HepG2 (cell line): Measurements from ENCODE around the gene DCUN1D4. TPM values are rescaled to one million over a fixed set of nuclear protein-coding genes. Genes with fewer than 3 reads are reported as not detected.

Experiments
- ARID4A ChIP-seq: sonication (generic); formaldehyde crosslinking; IDR thresholded peaks from 2 replicates; pipeline ENCODE4 v1.5.0; 2020; ENCODE audit warnings: mild to moderate bottlenecking, missing genetic modification reagents, borderline replicate concordance
- ATAD3A ChIP-seq: sonication (generic); formaldehyde crosslinking; IDR thresholded peaks from 2 replicates; pipeline ENCODE4 v1.4.0; 2020; ENCODE audit warnings: missing genetic modification reagents
- BRF2 ChIP-seq: sonication (generic); formaldehyde crosslinking; IDR thresholded peaks from 2 replicates; pipeline ENCODE4 v1.8.1; 2022; ENCODE audit warnings: mild to moderate bottlenecking, missing genetic modification reagents
- GABPB1 ChIP-seq: IDR thresholded peaks from 2 replicates; pipeline ENCODE4 v1.6.1; 2016; ENCODE audit warnings: mild to moderate bottlenecking, missing genetic modification reagents, moderate library complexity, missing compliant biosample characterization
- IKZF1 ChIP-seq: fragments of 450-650 bp; IDR thresholded peaks from 2 replicates; pipeline ENCODE4 v1.7.1; 2016
- IRF2 ChIP-seq: IDR thresholded peaks from 2 replicates; pipeline ENCODE4 v1.6.1; 2018; ENCODE audit warnings: missing genetic modification reagents, missing compliant biosample characterization
- KLF6 ChIP-seq: IDR thresholded peaks from 2 replicates; pipeline ENCODE4 v1.8.0; 2016; ENCODE audit warnings: missing biosample characterization, missing genetic modification reagents
- MTA1 ChIP-seq: sonication (generic); formaldehyde crosslinking; IDR thresholded peaks from 2 replicates; pipeline ENCODE4 v1.4.0; 2020; ENCODE audit warnings: missing genetic modification reagents, mild to moderate bottlenecking, borderline replicate concordance
- NPAS2 ChIP-seq: sonication (generic); formaldehyde crosslinking; IDR thresholded peaks from 2 replicates; pipeline ENCODE4 v1.8.0; 2022; ENCODE audit warnings: mild to moderate bottlenecking, missing genetic modification reagents, borderline replicate concordance
- PHF8 ChIP-seq: sonication (generic); formaldehyde crosslinking; IDR thresholded peaks from 2 replicates; pipeline ENCODE4 v1.5.0; 2020; ENCODE audit warnings: missing genetic modification reagents
- THAP8 ChIP-seq: sonication (generic); formaldehyde crosslinking; IDR thresholded peaks from 2 replicates; pipeline ENCODE4 v1.5.1; 2020; ENCODE audit warnings: missing genetic modification reagents, mild to moderate bottlenecking, borderline replicate concordance
- ZNF12 ChIP-seq: sonication (generic); formaldehyde crosslinking; IDR thresholded peaks from 2 replicates; pipeline ENCODE4 v1.5.0; 2020; ENCODE audit warnings: missing genetic modification reagents
- ZNF24 ChIP-seq: fragments of 450-650 bp; IDR thresholded peaks from 2 replicates; pipeline ENCODE4 v1.6.1; 2017; ENCODE audit warnings: antibody characterized with exemption, mild to moderate bottlenecking
- ZNF383 ChIP-seq: sonication (generic); formaldehyde crosslinking; IDR thresholded peaks from 2 replicates; pipeline ENCODE4 v1.4.0; 2020; ENCODE audit warnings: missing genetic modification reagents, mild to moderate bottlenecking, borderline replicate concordance
- ZNF576 ChIP-seq: sonication (generic); formaldehyde crosslinking; IDR thresholded peaks from 2 replicates; pipeline ENCODE4 v1.4.0; 2020; ENCODE audit warnings: mild to moderate bottlenecking, missing genetic modification reagents
- ZNF598 ChIP-seq: sonication (generic); formaldehyde crosslinking; IDR thresholded peaks from 2 replicates; pipeline ENCODE4 v1.5.1; 2020; ENCODE audit warnings: mild to moderate bottlenecking, missing genetic modification reagents, borderline replicate concordance
- ZNF605 ChIP-seq: sonication (generic); formaldehyde crosslinking; IDR thresholded peaks from 2 replicates; pipeline ENCODE4 v1.8.0; 2022; ENCODE audit warnings: mild to moderate bottlenecking, missing genetic modification reagents
- ZNF609 ChIP-seq: sonication (generic); formaldehyde crosslinking; IDR thresholded peaks from 2 replicates; pipeline ENCODE4 v1.4.0; 2020; ENCODE audit warnings: mild to moderate bottlenecking, missing genetic modification reagents, borderline replicate concordance
- ZNF816 ChIP-seq: sonication (generic); formaldehyde crosslinking; IDR thresholded peaks from 2 replicates; pipeline ENCODE4 v1.8.0; 2022; ENCODE audit warnings: missing genetic modification reagents, mild to moderate bottlenecking, borderline replicate concordance
- polyA plus RNA-seq, 8 experiments: library from polyadenylated mRNA; depleted of rRNA in 3 of 8; stranded (reverse) in 7 of 8; unstranded in 1 of 8; fragments of >200 nt; fragmentation: Illumina TruSeq in 4 of 8; extraction: Trizol in 4 of 8; gene quantifications; 2 replicates each; pipeline versions ENCODE4 v1.2.1 to v1.2.3, GENCODE V29; 2011 to 2016; ENCODE audit warnings: low read depth in 4 of 8, missing spikeins in 1 of 8, mixed read lengths in 1 of 8; ENCODE audit not compliant: insufficient read depth in 1 of 8
- total RNA-seq, 5 experiments: library from RNA; depleted of rRNA; stranded (reverse); fragments of >200 nt; fragmentation: Illumina TruSeq; extraction: Trizol; gene quantifications; 2 replicates each; pipeline ENCODE4 v1.2.3, GENCODE V29; 2016; ENCODE audit warnings: low read depth in 1 of 5

The DCUN1D4 gene
- total and polyA plus RNA-seq, 2 of the 13 experiments (the other 11 are each of a cell fraction or from before 2014, with no cell fraction given): 27.9 to 44.4 TPM

- TF ChIP-seq ARID4A (CRISPR knock-in tag): peak; percentile 89
- TF ChIP-seq ZNF816 (CRISPR knock-in tag): peak; percentile 96
- TF ChIP-seq ZNF609 (CRISPR knock-in tag): peak; percentile 88
- peak; percentile 58; the same call in 1 of the 2 replicates for TF ChIP-seq GABPB1 (CRISPR knock-in tag)
- no peak; the same call in 1 of the 2 replicates for TF ChIP-seq ZNF598 (CRISPR knock-in tag)
- TF ChIP-seq ZNF12 (CRISPR knock-in tag): peak; percentile 93
- peak; percentile 79; the same call in 1 of the 2 replicates for TF ChIP-seq MTA1 (CRISPR knock-in tag)
- TF ChIP-seq ZNF605 (CRISPR knock-in tag): peak; percentile 92
- no peak for TF ChIP-seq NPAS2 (CRISPR knock-in tag)
- peak; percentile 98 for TF ChIP-seq IRF2
- peak; percentile 59 for TF ChIP-seq PHF8 (CRISPR knock-in tag)
- peak; percentile 88; the same call in 1 of the 2 replicates for TF ChIP-seq KLF6 (CRISPR knock-in tag)
- TF ChIP-seq BRF2 (CRISPR knock-in tag): peak; percentile 74; the same call in 1 of the 2 replicates
- no peak for TF ChIP-seq IKZF1
- peak; percentile 80 for TF ChIP-seq ZNF24
- no peak for TF ChIP-seq ATAD3A (CRISPR knock-in tag)
- no peak for TF ChIP-seq THAP8 (CRISPR knock-in tag)
- no peak for TF ChIP-seq ZNF576 (CRISPR knock-in tag)
- TF ChIP-seq ZNF383 (CRISPR knock-in tag): peak; percentile 77; the same call in 1 of the 2 replicates
Observed at GRCh38 chr4:51909236-51909703, 66.3 kb downstream of the DCUN1D4 start (continued).
